Central memory CD4-positive, alpha-beta T cell (primary cell): ENCODE data around the gene ATL3.
"Not testable (repeated sequence)": the region's sequence is repeated elsewhere in the genome, so short reads cannot be mapped to it uniquely, and the experiment has no call there.

Experiments
- DNase-seq: peaks from one replicate; pipeline ENCODE4 v3.0.0; 2022

Gene ATL3

GRCh38 chr11:63619967-63620366, 51.2 kb downstream of the ATL3 start:
- no peak for DNase-seq

GRCh38 chr11:63617686-63618085, 53.5 kb downstream of the ATL3 start:
- not testable (repeated sequence) for DNase-seq

GRCh38 chr11:63616953-63617352, 54.2 kb downstream of the ATL3 start:
- no peak for DNase-seq

- DNase-seq: peak; percentile 9
Measured at GRCh38 chr11:63614136-63614671, 57.0 kb downstream of the ATL3 start, which contains the start of gene PLAAT3. PLAAT3 (minus strand) TSS chr11:63614433; CDS start chr11:63614014, 419 bp downstream.

- peak; percentile 25 for DNase-seq
Measured at GRCh38 chr11:63613517-63614135, 57.5 kb downstream of the ATL3 start.

- no peak for DNase-seq
Measured at GRCh38 chr11:63612181-63612580, 59.0 kb downstream of the ATL3 start.

- DNase-seq: no peak
Measured at GRCh38 chr11:63611395-63611747, 59.8 kb downstream of the ATL3 start.

GRCh38 chr11:63610604-63611394, 60.4 kb downstream of the ATL3 start:
- DNase-seq: no peak

- DNase-seq: no peak
Measured at GRCh38 chr11:63609971-63610580, 61.1 kb downstream of the ATL3 start.

GRCh38 chr11:63609536-63609935, 61.6 kb downstream of the ATL3 start:
- no peak for DNase-seq

- no peak for DNase-seq
Measured at GRCh38 chr11:63608353-63609345, 62.5 kb downstream of the ATL3 start.

GRCh38 chr11:63603180-63603518, 68.0 kb downstream of the ATL3 start:
- DNase-seq: no peak

- DNase-seq: not testable (repeated sequence)
Measured at GRCh38 chr11:63602290-63603179, 68.6 kb downstream of the ATL3 start.

GRCh38 chr11:63599211-63600122, 71.7 kb downstream of the ATL3 start:
- no peak for DNase-seq

GRCh38 chr11:63598556-63598955, 72.6 kb downstream of the ATL3 start:
- DNase-seq: no peak

GRCh38 chr11:63595296-63595695, 75.9 kb downstream of the ATL3 start:
- no peak for DNase-seq

- no peak for DNase-seq
Measured at GRCh38 chr11:63592975-63593395, 78.2 kb downstream of the ATL3 start.

GRCh38 chr11:63590024-63590788, 81.0 kb downstream of the ATL3 start:
- no peak for DNase-seq

GRCh38 chr11:63589000-63589399, 82.2 kb downstream of the ATL3 start:
- DNase-seq: no peak
